ENCODE data around the gene KDM5C.

DNA sequence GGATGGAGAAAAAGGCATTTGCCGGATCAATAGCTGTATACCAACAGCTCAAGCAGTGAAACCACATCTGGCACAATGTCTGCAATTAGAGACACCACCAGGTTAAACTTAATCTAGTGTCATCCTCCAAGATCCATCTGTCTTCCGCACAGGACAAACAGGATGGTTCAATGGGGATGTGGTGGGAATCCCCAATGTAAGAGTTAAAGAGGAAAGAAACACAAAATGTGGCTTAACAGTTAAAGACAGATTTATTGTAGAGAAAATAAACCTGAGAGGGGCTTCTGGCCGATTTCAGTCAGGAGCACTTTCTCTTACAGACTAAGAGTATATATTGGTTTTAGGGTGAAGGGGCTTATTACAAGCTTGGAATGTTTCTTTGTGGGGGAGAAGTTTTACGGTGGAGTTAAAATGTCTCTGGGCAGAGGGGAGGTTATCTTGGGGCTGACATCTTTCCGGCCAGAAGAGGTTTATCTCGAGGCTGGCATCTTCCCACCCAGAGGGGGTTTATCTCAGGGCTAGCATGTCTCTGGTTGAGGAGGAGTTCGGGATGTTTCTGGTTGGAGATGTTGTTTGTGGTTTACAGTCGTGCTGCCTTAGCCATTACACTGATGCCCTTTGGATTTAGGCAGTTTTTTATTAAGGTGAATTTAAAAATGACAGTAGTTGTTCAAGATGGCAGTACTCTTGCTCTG, 69.3 kb downstream of the KDM5C start:
- TF ChIP-seq POLR2A (IDR thresholded peaks at IDR 0.05): no peak
- TF ChIP-seq, protein P1, sequence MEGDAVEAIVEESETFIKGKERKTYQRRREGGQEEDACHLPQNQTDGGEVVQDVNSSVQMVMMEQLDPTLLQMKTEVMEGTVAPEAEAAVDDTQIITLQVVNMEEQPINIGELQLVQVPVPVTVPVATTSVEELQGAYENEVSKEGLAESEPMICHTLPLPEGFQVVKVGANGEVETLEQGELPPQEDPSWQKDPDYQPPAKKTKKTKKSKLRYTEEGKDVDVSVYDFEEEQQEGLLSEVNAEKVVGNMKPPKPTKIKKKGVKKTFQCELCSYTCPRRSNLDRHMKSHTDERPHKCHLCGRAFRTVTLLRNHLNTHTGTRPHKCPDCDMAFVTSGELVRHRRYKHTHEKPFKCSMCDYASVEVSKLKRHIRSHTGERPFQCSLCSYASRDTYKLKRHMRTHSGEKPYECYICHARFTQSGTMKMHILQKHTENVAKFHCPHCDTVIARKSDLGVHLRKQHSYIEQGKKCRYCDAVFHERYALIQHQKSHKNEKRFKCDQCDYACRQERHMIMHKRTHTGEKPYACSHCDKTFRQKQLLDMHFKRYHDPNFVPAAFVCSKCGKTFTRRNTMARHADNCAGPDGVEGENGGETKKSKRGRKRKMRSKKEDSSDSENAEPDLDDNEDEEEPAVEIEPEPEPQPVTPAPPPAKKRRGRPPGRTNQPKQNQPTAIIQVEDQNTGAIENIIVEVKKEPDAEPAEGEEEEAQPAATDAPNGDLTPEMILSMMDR (IDR thresholded peaks at IDR 0.05): no peak

All from thyroid gland (tissue), 4 donors.